ENCODE results near the gene HMGXB3. TPM values are rescaled to one million over a fixed set of nuclear protein-coding genes. Genes with fewer than 3 reads are reported as not detected.

The HMGXB3 gene
- total and polyA plus RNA-seq, 7 donors, result 3.6 to 28.8 (median 19.3) TPM

DNA sequence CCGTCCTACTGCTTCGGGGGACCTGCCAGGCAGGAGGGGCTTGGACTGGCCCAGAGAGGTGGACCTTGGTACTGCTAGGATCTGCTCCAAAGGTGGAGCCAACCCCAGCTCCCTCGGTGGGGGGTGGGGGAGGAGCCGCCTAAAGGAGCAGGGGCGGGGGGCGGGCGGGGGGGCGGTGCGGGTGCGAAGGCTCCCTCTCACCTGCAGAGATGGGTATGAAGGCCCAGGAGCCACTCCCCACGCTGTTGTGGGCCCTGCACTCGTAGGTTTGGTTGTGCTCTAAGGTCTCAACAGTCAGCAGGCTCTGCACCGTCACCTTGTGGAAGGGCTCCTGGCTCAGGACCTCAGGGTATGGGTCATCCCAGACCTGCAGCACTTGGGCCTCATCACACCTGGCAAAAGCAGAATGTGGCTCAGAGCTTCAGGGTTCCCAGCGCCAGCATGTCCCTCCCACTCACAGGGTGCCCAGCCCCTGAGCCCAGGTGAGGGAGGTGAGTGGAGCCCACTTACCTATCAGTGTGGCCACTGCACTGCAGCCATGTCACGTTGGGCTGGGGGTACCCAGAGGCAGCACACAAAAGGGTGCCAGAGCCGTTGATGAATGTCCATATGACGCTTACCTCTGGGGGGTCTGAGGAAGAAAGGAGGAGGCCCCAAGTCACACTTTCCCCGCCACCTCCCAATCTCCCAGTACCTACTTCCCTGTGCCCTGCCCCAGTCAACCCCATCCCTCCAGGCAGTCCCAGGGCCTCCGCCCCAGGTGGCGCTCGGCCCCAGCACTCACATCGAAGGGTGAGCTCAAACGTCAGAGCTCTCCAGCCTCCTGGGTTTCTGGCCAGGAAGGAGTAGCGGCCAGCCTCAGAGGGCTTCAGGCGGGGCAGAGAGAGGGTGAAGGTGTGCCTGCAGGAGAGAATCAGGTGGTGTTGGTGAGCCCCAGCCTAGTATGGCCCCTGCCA, 69.4 kb downstream of the HMGXB3 start:
- WGBS, 2 donors, result 84 to 89% methylated on average over 25 of the region's 25 CpGs

DNA sequence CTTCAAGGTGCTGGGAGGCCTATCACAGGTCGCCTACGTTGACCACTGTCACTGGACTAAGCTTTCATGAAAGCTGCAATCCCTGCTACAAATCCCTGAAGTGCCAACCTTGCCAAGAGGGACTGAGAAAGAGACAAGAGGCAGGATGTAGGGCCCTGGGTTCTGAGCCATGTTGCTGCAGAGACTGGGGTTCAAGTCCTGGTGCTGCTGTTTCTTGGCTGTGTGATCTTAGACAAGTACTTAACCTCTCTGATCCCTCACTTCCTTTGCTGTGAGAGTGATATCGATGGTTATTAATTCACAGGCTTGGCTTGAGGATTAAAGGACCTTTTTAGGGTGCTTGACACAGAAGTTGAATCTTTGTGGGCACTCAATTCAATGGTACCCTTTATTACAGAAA, 70.3 kb downstream of the HMGXB3 start:
- 93 to 95% methylated on average over 3 of the region's 3 CpGs for WGBS, 2 donors
- intact Hi-C loops (cut with DNase I), result no loop called here
- Histone ChIP-seq H3K27ac (no peak overlapping the region), H3K9me3 (no peaks in the 10 kb centered on the region), H3K36me3 (no peaks in the 10 kb centered on the region), H3K4me3 (no peak overlapping the region), H3K4me1 (no peaks in the 10 kb centered on the region), H3K27me3 (no peaks in the 10 kb centered on the region)
- TF ChIP-seq CTCF (IDR thresholded peaks at IDR 0.05) (no peak), POLR2A (IDR thresholded peaks at IDR 0.05) (no peak), EP300 (IDR thresholded peaks at IDR 0.05) (no peak), POLR2AphosphoS5 (IDR thresholded peaks at IDR 0.05) (no peak)
- no peak for DNase-seq

More for the DNA sequence above, 69.4 kb downstream of the HMGXB3 start:
- intact Hi-C loops (cut with DNase I), result no loop called here
- no peak for DNase-seq
- Histone ChIP-seq H3K4me1 (no peaks in the 10 kb centered on the region), H3K27me3 (no peaks in the 10 kb centered on the region), H3K4me3 (no peak overlapping the region), H3K36me3 (no peaks in the 10 kb centered on the region), H3K9me3 (no peaks in the 10 kb centered on the region), H3K27ac (no peak overlapping the region)
- TF ChIP-seq EP300 (IDR thresholded peaks at IDR 0.05), result no peak
- no peak for TF ChIP-seq CTCF (IDR thresholded peaks at IDR 0.05)
- TF ChIP-seq POLR2A (IDR thresholded peaks at IDR 0.05), result no peak
- no peak for TF ChIP-seq POLR2AphosphoS5 (IDR thresholded peaks at IDR 0.05)

DNA sequence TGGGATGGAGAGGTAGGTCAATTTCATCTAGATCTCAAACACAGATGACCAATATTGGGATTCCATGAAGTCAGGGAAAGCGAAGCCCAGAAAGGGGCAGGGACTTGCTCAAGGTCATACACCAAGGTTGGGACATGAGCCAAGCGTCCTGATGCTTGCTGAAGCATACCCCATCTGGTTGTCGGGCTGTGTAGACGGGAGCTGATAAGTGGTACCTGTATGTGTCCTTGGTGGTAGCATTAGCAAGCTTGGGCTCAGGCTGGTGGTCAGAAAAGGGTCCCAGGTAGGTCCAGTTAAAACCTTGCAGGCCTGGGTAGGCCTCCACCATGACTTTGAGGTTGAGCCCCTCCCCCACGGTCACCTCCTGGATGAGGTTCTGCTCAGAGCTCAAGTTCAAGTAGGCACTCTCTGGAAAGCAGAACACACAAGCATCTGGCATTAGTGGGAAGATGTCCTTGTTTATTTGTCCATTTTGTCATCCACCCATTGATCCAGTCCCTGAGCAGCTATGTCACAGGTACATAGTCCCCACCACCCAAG, 72.6 kb downstream of the HMGXB3 start:
- WGBS, 2 donors, result 84 to 95% methylated on average over 5 of the region's 5 CpGs
- H3K4me1 ChIP-seq, result no peaks in the 10 kb centered on the region
- no peak overlapping the region for H3K27ac ChIP-seq
- intact Hi-C loops (cut with DNase I), result no loop called here
- no peaks in the 10 kb centered on the region for H3K27me3 ChIP-seq
- DNase-seq, result no peak
- no peak for TF ChIP-seq CTCF (IDR thresholded peaks at IDR 0.05)
- TF ChIP-seq POLR2A (IDR thresholded peaks at IDR 0.05), result no peak
- no peak for TF ChIP-seq POLR2AphosphoS5 (IDR thresholded peaks at IDR 0.05)
- TF ChIP-seq EP300 (IDR thresholded peaks at IDR 0.05), result no peak
- no peaks in the 10 kb centered on the region for H3K9me3 ChIP-seq
- H3K4me3 ChIP-seq, result no peak overlapping the region
- no peaks in the 10 kb centered on the region for H3K36me3 ChIP-seq

DNA sequence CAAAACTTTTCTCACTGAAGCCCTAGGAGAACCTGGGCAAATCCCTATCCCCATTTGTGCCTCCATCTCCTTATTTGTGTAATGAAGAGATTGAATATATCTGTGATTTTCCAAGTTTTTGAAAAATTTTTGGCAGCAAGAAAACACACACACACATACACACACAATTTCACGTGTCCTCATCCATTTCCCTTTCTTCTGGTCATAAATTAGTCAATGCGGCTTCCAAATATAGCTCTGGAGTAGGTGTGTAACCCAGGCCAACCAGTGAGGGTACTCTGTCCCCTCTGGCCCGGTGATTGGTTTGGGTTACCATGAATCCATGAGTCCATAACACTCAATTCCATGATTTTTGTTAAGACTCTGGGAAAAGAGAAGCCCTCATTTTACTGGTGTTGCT, 73.1 kb downstream of the HMGXB3 start:
- Histone ChIP-seq H3K4me3 (no peak overlapping the region), H3K9me3 (no peaks in the 10 kb centered on the region), H3K27me3 (no peaks in the 10 kb centered on the region), H3K36me3 (no peaks in the 10 kb centered on the region), H3K27ac (no peak overlapping the region), H3K4me1 (no peaks in the 10 kb centered on the region)
- intact Hi-C loops (cut with DNase I), result no loop called here
- 71 to 88% methylated on average over 3 of the region's 3 CpGs for WGBS, 2 donors
- no peak for DNase-seq
- TF ChIP-seq POLR2A (IDR thresholded peaks at IDR 0.05), result no peak
- no peak for TF ChIP-seq POLR2AphosphoS5 (IDR thresholded peaks at IDR 0.05)
- no peak for TF ChIP-seq CTCF (IDR thresholded peaks at IDR 0.05)
- TF ChIP-seq EP300 (IDR thresholded peaks at IDR 0.05), result no peak

All from sigmoid colon (tissue), 7 donors.